ENCODE measurements around the gene MTIF3. TPM values are rescaled to one million over a fixed set of nuclear protein-coding genes. Genes with fewer than 3 reads are reported as not detected.
A peak's percentile ranks its signal among the peaks of the same experiment; 100 is the strongest.

Gene MTIF3
- total RNA-seq, 4 donors from 2014 or later = 27.7 to 98.3 (median 66.7) TPM

DNA sequence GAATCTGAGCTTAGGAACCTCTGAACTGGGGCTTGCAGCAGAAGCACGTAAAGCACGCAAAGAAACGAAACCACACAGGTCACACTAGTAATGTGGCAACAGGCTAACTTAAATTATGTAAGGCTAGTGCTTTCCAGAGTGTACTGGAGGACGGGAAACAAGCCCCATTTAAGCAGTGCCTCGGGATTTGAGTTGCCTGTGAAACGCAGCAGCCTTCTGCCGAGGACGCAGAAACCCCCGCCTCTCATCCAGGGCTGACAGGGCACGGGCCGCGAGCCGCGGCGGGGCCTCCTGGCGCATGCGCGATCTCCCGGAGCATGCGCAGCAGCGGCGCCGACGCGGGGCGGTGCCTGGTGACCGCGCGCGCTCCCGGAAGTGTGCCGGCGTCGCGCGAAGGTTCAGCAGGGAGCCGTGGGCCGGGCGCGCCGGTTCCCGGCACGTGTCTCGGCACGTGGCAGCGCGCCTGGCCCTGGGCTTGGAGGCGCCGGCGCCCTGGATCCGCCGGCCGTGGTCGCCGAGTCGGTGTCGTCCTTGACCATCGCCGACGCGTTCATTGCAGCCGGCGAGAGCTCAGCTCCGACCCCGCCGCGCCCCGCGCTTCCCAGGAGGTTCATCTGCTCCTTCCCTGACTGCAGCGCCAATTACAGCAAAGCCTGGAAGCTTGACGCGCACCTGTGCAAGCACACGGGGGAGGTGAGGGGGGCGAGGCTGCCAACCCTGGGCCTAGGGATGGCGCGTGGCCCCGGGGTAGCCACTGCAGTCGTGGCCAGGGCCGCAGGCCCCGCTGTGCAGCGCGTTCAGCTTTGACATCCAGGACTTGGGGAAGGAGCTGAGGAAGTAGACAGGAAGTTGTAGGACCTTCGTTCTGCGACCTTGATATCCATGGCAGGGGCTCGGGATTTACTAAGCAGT lies 25.9 kb downstream of the MTIF3 start, which contains the start of gene GTF3A:
Gene GTF3A, plus strand, starts transcription at position 374 of the 912 bp plus-strand sequence.
- H3K27me3 ChIP-seq = no peaks in the 10 kb centered on the region
- peak within 1 kb of the TSS; percentile 87 to 93 (median 90) for H3K27ac ChIP-seq
- in situ Hi-C loops (cut with MboI; ENCODE audit: low pct_ligation_motif_present in 1 of 4, low pct_unique_long_range_greater_than_20kb in 1 of 4, low sequenced_read_pairs in 3 of 4) = no loop called here
- peaks cover 0 to 7% (median 0%) of the 10 kb centered on the region in 4 donors for H3K36me3 ChIP-seq
- WGBS, 2 donors (ENCODE audit: low coverage in 1 of 2) = 1 to 7% methylated on average over 3 to 69 of the region's 85 CpGs
- no peaks in the 10 kb centered on the region for H3K9me3 ChIP-seq
- peak within 1 kb of the TSS; percentile 41 to 71 (median 54) for H3K4me3 ChIP-seq
- peak; percentile 88 for DNase-seq
- peaks cover 16 to 37% (median 31%) of the 10 kb centered on the region in 4 donors for H3K4me1 ChIP-seq
- intact Hi-C loops (cut with DNase I; ENCODE audit: low total_unique reads) = loop anchor here (10.0 kb wide), 1 partner anchor 190 kb away; no protein-coding TSS in a partner anchor
- TF ChIP-seq POLR2AphosphoS5 (IDR thresholded peaks at IDR 0.05) = peak; percentile 83 to 94 (median 92)
- TF ChIP-seq, protein P1, sequence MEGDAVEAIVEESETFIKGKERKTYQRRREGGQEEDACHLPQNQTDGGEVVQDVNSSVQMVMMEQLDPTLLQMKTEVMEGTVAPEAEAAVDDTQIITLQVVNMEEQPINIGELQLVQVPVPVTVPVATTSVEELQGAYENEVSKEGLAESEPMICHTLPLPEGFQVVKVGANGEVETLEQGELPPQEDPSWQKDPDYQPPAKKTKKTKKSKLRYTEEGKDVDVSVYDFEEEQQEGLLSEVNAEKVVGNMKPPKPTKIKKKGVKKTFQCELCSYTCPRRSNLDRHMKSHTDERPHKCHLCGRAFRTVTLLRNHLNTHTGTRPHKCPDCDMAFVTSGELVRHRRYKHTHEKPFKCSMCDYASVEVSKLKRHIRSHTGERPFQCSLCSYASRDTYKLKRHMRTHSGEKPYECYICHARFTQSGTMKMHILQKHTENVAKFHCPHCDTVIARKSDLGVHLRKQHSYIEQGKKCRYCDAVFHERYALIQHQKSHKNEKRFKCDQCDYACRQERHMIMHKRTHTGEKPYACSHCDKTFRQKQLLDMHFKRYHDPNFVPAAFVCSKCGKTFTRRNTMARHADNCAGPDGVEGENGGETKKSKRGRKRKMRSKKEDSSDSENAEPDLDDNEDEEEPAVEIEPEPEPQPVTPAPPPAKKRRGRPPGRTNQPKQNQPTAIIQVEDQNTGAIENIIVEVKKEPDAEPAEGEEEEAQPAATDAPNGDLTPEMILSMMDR (IDR thresholded peaks at IDR 0.05) = no peak
- TF ChIP-seq POLR2A (IDR thresholded peaks at IDR 0.05) = peak; percentile 88

DNA sequence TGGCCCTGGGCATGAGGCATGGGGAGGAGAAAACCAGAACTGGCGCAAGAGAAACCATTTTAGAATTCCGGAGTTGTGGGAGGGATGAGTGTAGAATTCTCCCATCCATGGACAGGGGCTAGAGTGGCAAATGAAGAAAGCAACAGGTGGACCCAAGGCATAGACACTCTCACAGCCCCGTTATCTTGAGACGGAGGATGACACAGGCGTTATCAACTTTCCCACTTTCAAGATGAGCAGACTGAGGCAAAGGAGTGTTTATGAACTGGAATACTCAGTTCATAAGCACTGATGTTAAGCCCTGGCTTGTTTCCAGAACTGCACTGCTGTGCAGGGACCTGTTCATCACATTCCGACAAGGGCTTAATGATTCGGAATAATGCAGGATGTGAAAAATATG lies 27.0 kb downstream of the MTIF3 start:
- in situ Hi-C loops (cut with MboI; ENCODE audit: low pct_ligation_motif_present in 1 of 4, low pct_unique_long_range_greater_than_20kb in 1 of 4, low sequenced_read_pairs in 3 of 4) = no loop called here
- DNase-seq = no peak
- H3K27ac ChIP-seq = no peak overlapping the region
- H3K4me3 ChIP-seq = no peak overlapping the region
- H3K36me3 ChIP-seq = peaks cover 0 to 1% (median 0%) of the 10 kb centered on the region in 4 donors
- WGBS, 2 donors (ENCODE audit: low coverage in 1 of 2) = 72 to 79% methylated on average over 6 to 7 of the region's 7 CpGs
- intact Hi-C loops (cut with DNase I; ENCODE audit: low total_unique reads) = loop anchor here (10.0 kb wide), 1 partner anchor 191 kb away; no protein-coding TSS in a partner anchor
- TF ChIP-seq POLR2A (IDR thresholded peaks at IDR 0.05) (no peak), EP300 (IDR thresholded peaks at IDR 0.05; ENCODE audit: low read depth) (no peak), POLR2AphosphoS5 (IDR thresholded peaks at IDR 0.05) (no peak)
- TF ChIP-seq, protein P1 (IDR thresholded peaks at IDR 0.05) = no peak
- peaks cover 16 to 37% (median 31%) of the 10 kb centered on the region in 4 donors for H3K4me1 ChIP-seq
- no peaks in the 10 kb centered on the region for H3K9me3 ChIP-seq
- H3K27me3 ChIP-seq = no peaks in the 10 kb centered on the region

DNA sequence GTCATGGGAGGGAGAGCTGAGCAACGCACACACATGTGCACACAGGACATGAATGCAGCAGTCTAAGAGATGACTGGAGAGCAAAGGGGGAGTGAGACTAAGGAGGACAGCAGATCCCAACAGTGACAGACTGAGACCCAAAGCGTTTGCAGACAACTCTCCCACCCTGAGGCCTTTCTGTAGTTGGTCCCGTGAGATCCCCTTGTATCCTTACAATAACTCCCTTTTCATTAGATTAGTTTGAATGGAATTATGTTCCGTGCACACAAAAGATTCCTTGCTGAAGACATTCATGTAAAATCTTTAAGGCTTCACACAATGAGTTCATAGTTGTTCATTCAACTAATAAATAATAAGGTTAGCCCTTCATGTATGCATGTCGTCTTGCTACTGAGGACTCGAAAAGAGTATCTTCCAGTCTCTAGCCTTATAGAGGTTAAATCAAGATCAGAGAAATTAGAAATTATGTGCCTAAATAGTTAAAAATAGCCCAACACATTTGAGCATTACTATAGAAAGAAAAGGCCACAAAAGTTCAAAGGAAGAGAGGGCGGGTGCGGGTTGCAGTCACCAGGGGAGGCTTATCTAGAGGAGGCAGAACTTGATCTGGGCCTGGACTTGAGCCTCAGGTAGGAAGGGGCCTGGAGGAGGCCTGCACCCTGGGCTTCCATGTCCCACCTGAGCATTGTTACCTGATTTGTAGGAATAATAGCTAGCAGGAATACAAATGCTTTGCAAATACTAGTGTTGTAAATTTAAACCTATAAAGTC lies 29.1 kb downstream of the MTIF3 start:
- in situ Hi-C loops (cut with MboI; ENCODE audit: low pct_ligation_motif_present in 1 of 4, low pct_unique_long_range_greater_than_20kb in 1 of 4, low sequenced_read_pairs in 3 of 4) (no loop called here), intact Hi-C loops (cut with DNase I; ENCODE audit: low total_unique reads) (loop anchor here (10.0 kb wide), 1 partner anchor 194 kb away; no protein-coding TSS in a partner anchor)
- H3K4me3 ChIP-seq = no peak overlapping the region
- no peak overlapping the region for H3K27ac ChIP-seq
- peaks cover 7 to 21% (median 18%) of the 10 kb centered on the region in 4 donors for H3K4me1 ChIP-seq
- WGBS, 2 donors (ENCODE audit: low coverage in 1 of 2) = 83 to 89% methylated on average over 8 of the region's 8 CpGs
- no peaks in the 10 kb centered on the region for H3K27me3 ChIP-seq
- DNase-seq = no peak
- no peaks in the 10 kb centered on the region for H3K36me3 ChIP-seq
- H3K9me3 ChIP-seq = no peaks in the 10 kb centered on the region
- TF ChIP-seq POLR2AphosphoS5 (IDR thresholded peaks at IDR 0.05) (no peak), POLR2A (IDR thresholded peaks at IDR 0.05) (no peak), EP300 (IDR thresholded peaks at IDR 0.05; ENCODE audit: low read depth) (no peak)
- TF ChIP-seq, protein P1 (IDR thresholded peaks at IDR 0.05) = no peak

DNA sequence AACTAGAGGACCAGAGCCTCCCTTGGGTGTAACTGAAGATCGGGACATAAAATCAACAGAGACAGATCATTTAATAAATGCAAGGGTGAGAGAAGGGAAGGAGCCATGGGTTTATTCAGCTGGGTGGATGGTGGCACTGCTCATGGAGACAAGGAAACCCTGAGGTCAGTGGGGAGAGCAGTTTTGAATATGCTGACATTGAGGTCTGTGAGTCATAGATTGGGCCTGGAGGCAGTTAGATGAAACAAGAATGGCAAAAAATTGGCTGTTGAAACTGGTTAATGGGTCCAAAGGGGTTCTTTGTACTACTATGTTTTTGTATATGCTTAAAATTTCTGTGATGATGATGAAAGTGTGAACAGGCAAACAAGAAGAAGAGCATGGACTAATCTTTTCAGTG lies 31.0 kb downstream of the MTIF3 start:
- 91 to 100% methylated on average over 1 of the region's 1 CpG for WGBS, 2 donors (ENCODE audit: low coverage in 1 of 2)
- no peak for DNase-seq
- no peaks in the 10 kb centered on the region for H3K27me3 ChIP-seq
- H3K36me3 ChIP-seq = no peaks in the 10 kb centered on the region
- in situ Hi-C loops (cut with MboI; ENCODE audit: low pct_ligation_motif_present in 1 of 4, low pct_unique_long_range_greater_than_20kb in 1 of 4, low sequenced_read_pairs in 3 of 4) (no loop called here), intact Hi-C loops (cut with DNase I; ENCODE audit: low total_unique reads) (no loop called here)
- no peaks in the 10 kb centered on the region for H3K9me3 ChIP-seq
- TF ChIP-seq POLR2A (IDR thresholded peaks at IDR 0.05) = no peak
- no peak for TF ChIP-seq EP300 (IDR thresholded peaks at IDR 0.05; ENCODE audit: low read depth)
- TF ChIP-seq, protein P1 (IDR thresholded peaks at IDR 0.05) = no peak
- no peak for TF ChIP-seq POLR2AphosphoS5 (IDR thresholded peaks at IDR 0.05)
- H3K27ac ChIP-seq = no peak overlapping the region
- no peak overlapping the region for H3K4me3 ChIP-seq
- H3K4me1 ChIP-seq = peaks cover 0 to 4% (median 2%) of the 10 kb centered on the region in 4 donors
